Fibroblast of the conjunctiva (primary cell): ENCODE measurements around the gene ACSBG1.
"Not testable (repeated sequence)": the region's sequence is repeated elsewhere in the genome, so short reads cannot be mapped to it uniquely, and the experiment has no call there.

ENCODE experiments used
- DNase-seq: peaks from one replicate; pipeline ENCODE4 v3.0.0-alpha.2; 2010; ENCODE audit warnings: low read depth

The ACSBG1 gene

DNA sequence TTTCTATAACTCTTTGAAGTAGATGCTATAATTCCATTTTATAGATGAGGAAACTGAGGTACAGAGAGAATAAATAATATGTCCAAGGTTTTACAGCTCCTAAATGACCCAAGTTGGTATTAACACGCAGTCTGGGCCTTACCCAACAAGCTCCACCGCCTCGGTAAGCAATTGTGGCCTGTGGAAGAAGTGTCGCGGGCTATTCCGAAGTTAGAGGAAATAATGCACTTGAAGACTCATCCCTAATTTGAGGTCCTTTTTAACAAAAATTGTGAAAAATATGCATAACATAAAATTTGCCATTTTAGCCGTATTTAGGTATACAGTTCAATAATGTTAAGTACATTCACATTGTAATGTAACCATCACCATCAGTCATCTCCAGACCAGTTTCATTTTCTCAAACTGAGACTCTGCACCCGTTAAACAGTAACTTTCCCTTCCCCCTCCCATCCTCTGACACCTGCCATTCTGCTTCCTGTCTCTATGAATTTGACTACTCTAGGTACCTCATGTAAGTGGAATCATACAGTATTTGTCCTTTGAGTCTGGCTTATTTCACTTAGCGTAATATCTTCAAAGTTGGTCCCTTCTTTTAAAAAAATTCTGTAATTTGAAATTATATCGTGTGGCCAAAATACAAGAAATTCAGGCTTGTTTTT is 67.0 kb downstream of the ACSBG1 start:
- no peak for DNase-seq

DNA sequence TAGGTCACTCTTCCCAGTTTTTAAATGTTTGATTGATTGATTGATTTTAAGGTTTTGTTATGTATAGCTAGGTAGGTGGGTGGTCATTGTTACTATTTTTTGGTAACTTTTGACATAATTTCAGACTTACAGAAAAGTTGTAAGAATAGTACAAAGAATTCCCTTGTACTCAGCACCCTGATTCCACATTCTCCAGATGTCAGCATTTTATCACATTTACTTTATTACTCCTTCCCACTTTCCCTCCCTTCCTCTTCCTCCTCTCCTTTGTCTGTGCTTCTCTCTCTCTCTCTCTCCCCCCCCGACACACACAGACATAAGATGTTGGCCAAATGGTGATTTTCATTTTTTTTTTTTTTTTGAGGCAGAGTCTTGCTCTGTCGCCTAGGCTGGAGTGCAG is 70.4 kb downstream of the ACSBG1 start:
- DNase-seq = no peak

DNA sequence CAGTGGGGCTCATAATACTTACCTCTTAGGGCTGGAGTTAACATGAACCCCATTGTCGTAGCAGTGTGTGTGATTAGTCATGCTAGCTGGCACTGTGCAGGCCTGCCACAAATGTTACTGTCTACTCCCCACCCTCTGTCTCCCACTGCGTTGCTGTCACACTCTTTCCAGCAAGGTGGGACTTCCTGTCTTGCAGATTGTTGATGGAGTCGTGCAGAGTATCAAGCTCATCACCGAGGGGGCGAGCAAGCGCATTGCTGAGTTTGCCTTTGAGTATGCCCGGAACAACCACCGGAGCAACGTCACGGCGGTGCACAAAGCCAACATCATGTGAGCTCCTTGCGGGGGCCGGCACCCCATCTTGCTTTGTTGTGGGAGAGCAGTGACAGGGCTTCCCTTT is 72.3 kb downstream of the ACSBG1 start:
- no peak for DNase-seq

GRCh38 chr15:78159395-78159794 is 75.0 kb downstream of the ACSBG1 start:
- DNase-seq = no peak

DNA sequence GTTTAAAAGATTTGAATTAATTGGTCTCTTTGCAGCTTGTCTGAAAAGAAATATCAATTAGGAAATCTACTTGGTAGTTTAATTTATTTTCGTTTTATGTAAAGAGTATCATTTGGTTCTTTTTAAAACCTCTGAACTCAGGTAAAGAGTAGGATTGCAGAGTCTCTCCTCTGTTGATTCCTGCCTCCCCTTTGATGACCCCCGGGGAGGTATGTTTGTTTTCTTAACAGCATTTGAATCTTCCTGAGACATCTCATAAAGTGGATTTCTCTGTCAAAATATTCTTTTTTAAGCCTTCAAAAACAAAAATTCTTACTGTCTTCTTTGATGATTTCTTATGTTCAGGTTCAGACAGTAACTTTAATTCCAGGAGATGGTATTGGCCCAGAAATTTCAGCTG is 77.2 kb downstream of the ACSBG1 start:
- DNase-seq = no peak

DNA sequence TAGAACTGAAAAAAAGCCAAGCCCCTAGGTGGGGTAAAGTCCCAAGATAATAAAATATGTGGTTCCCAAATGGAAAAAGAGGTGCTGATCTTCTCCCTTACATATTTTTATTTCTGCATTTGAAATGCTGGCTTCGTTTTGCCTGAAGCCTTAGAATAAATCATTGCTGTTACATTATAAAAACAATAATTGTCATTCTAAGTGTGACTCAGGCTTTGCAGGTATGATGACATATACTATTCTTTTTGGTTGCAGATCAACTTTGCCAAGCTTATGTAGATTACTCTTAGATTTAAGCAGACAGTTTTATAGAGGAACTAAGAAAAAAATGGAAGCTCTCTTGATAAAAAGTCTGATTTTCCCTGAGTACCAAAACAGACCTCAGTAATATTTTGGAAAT is 77.7 kb downstream of the ACSBG1 start:
- no peak for DNase-seq

- no peak for DNase-seq
Observed at GRCh38 chr15:78155355-78155939, 78.9 kb downstream of the ACSBG1 start.

DNA sequence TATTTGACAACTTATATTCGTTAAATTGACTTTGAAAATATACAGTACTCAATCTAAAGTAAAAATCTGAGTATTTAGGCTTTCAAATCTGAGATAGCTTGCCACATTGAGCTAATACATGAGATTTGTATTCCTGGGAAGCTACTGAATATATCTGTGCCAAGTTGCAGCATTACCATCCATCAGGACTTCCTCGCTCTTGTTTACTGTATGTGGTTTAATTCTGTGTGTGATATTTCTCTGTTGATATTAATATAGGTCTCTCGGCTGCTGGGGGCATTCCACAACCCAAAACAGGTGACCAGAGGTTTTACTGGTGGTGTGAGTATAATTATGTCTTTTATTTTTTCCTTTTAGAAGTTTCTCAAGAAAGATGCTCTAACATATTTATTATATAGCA is 79.4 kb downstream of the ACSBG1 start:
- no peak for DNase-seq

GRCh38 chr15:78151075-78151474 is 83.3 kb downstream of the ACSBG1 start:
- not testable (repeated sequence) for DNase-seq

DNA sequence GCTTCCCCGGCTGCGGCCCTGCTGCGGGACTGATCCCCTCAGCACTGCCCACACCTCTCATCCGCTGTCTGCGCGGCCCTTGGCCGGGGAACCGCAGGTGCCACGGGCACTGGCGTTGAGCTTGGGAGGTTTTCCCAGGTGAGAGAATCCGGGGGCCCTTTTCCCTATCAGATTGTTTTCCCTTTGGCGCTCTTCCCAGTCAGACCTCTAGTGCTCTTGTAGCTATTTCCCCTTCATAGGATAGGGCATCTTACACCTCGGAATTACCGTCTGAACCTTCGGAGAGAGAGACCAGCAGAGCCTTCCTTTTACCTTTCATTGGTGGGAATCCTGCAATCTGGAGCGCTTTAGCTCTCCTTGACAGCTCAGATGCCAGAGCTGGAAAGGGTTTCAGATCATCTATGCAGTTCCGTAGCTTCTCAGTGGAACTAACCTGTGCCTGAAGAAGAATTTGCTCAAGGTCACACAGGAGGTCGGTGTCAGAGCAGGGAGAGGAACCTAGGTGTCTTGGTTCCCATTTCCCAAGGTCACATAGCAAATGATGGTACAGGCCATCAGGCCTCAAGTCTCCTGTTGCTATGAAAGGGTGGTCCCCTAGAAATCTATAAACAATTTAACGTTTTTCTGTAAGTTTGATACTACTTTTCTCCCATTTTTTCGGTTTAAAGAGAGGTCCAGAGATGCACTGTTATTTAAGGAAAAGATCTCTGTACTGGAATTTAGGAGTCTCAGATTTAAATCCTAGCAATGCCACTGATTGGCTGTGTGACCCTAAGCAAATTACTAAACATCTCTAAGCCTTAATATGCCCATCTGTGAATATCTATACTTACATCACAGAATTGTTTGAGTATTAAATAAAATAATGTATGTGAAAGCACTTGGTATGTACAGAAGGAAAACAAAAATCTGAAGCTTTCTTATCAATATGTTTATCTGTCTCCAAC is 84.3 kb downstream of the ACSBG1 start:
- no peak for DNase-seq

DNA sequence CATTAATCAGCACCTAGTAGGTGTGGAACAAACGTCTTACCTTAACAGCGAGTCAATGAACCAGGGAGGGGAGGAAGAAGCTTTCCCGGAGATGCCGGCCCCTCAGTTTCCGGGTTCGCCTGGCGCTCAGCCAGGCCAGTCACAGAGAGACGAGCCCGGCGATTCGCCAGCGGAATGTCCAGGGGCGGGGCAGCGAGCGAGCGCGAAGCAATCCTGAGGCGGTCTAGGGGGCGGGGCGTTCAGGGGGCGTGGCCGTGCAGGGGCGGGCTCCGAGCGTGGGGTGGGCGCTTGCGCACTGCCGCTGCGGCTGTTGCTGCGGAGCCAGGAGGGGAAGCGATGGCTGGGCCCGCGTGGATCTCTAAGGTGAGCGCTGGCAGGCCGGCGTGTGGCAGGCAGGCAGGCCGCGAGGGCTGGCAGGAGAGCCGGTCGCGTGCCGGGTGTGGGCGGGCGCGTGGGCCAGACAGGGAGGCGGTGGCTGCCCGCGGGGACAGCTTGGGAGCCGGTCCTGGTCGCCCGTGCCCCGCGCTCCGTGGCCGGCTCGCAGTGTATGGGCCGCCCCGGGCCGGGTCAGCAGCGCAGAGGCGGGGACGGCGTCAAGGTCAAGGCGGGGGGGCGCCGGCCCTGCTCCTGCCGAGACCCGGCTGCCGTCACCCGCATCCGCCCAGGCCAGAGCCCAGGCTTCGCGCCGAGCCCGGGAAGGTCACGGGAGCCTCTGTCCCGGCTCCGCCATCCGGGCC is 85.1 kb downstream of the ACSBG1 start, which contains the start of gene IDH3A:
IDH3A (plus strand) TSS at position 295 of the 737 bp plus-strand sequence; CDS start at position 337, 42 bp downstream.
- DNase-seq = peak; percentile 95

DNA sequence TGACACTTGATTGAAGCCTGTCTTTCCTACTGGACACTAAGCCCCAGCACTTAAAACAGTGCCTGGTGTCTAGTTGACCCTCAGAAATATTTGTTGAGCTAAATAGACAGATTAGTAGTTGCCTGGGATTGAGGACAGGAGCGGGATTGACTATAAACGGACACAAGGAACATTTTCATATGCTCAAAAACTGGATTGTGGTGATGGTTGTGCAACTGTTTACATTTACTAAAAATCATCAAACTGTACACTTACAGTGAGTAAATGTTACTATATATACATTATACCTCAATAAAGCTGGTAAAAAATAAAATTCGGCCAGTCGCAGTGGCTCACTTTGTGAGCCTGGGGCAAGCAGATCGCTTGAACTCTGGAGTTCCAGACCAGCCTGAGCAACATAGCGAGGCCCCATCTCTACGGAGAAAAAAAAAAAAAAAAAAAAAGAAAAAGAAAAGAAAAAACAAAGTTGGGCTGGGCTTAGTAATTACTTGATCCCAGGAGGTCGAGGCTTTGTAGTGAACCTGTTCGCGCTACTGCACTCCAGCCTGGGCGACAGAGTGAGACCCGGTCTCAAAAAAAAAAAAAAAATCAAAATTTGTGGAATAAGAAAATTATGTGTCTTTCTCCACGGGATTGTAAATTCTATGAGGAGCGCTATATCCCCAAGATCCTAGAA is 85.8 kb downstream of the ACSBG1 start:
- no peak for DNase-seq

- no peak for DNase-seq
Observed at GRCh38 chr15:78147566-78147965, 86.8 kb downstream of the ACSBG1 start.

- no peak for DNase-seq
Observed at GRCh38 chr15:78146425-78147154, 87.8 kb downstream of the ACSBG1 start.

- no peak for DNase-seq
Observed at GRCh38 chr15:78142332-78142731, 92.0 kb downstream of the ACSBG1 start.

GRCh38 chr15:78140292-78140691 is 94.1 kb downstream of the ACSBG1 start:
- DNase-seq = no peak

GRCh38 chr15:78139578-78139977 is 94.8 kb downstream of the ACSBG1 start:
- no peak for DNase-seq

DNA sequence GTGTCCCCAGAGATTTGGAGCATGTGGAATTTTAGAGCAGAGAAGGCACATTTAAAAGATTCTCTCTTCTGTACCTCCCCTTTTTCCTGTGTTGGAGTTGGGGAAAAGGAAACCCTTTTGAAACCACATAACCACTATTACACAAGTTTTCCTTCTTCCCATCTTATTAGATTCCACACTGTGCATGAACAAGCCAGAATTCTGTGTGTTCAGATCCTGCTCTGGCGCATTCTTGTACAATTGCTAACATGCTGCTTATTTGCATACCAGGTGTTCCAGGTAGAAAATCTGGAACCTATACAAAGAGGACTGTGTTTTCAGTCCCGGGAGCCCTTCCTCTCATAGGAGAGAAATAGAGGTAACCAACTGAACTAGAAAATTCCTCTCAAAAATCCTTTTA is 100.6 kb downstream of the ACSBG1 start:
- DNase-seq = no peak

GRCh38 chr15:78131295-78132061 is 102.9 kb downstream of the ACSBG1 start, which contains the start of gene CIB2:
Gene CIB2, minus strand, starts transcription at chr15:78131445. Its CDS starts 230 bp downstream, at chr15:78131215.
- peak; percentile 14 for DNase-seq
